Adipose tissue (tissue), 3 donors: Measurements from ENCODE around the gene AP3S1. TPM values are rescaled to one million over a fixed set of nuclear protein-coding genes. Genes with fewer than 3 reads are reported as not detected.
"Not testable (repeated sequence)": the region's sequence is repeated elsewhere in the genome, so short reads cannot be mapped to it uniquely, and the experiment has no call there.

Experiments used
- H3K27ac ChIP-seq: one replicate; pipeline ENCODE4 v1.5.1; 2013; ENCODE audit warnings: low read depth, low read length
- WGBS, 3 donors: extraction: QIAGEN DNeasy Blood & Tissue Kit; methylation state at CpG; one replicate each; pipeline ENCODE4 v1.1.7; 2013; 5-methylcytosine and 5-hydroxymethylcytosine counted together
- polyA plus RNA-seq, 3 donors: library from polyadenylated mRNA; stranded (reverse); fragments of 200-250 nt; gene quantifications; one replicate each; pipeline ENCODE4 v1.2.3, GENCODE V29; 2013
- donor health status: healthy with polysubstance abuse.
- donor health status: Bipolar disorder and iron deficiency.
- donor health status: healthy.

AP3S1 gene
- polyA plus RNA-seq, 3 donors, result 43.0 to 127 (median 44.7) TPM

GRCh38 chr5:115817386-115817785 is 24.3 kb upstream of the AP3S1 start:
- 87 to 90% (median 87%) methylated on average over 7 of the region's 7 CpGs for WGBS, 3 donors

GRCh38 chr5:115818821-115819220 is 22.9 kb upstream of the AP3S1 start:
- H3K27ac ChIP-seq, result no peak overlapping the region
- WGBS, 3 donors, result 92 to 96% (median 94%) methylated on average over 18 of the region's 18 CpGs

More at GRCh38 chr5:115817386-115817785, 24.3 kb upstream of the AP3S1 start:
- H3K27ac ChIP-seq, result no peak overlapping the region

GRCh38 chr5:115820846-115821245 is 20.9 kb upstream of the AP3S1 start:
- no peak overlapping the region for H3K27ac ChIP-seq
- WGBS, 3 donors, result 87 to 89% (median 89%) methylated on average over 1 of the region's 1 CpG

GRCh38 chr5:115824983-115825382 is 16.8 kb upstream of the AP3S1 start:
- 95 to 100% (median 96%) methylated on average over 1 of the region's 1 CpG for WGBS, 3 donors
- not testable (repeated sequence) for H3K27ac ChIP-seq

GRCh38 chr5:115825948-115826347 is 15.8 kb upstream of the AP3S1 start:
- no peak overlapping the region for H3K27ac ChIP-seq
- 94 to 99% (median 99%) methylated on average over 4 of the region's 4 CpGs for WGBS, 3 donors

- no peak overlapping the region for H3K27ac ChIP-seq
- 91 to 95% (median 94%) methylated on average over 5 of the region's 5 CpGs for WGBS, 3 donors
These were observed 11.8 kb upstream of the AP3S1 start for GRCh38 chr5:115829913-115830312.

- WGBS, 3 donors, result 50 to 53% (median 51%) methylated on average over 2 of the region's 2 CpGs
- no peak overlapping the region for H3K27ac ChIP-seq
These were observed 10.5 kb upstream of the AP3S1 start for GRCh38 chr5:115831163-115831768.

GRCh38 chr5:115835481-115835880 is 6.3 kb upstream of the AP3S1 start:
- WGBS, 3 donors, result 79 to 94% (median 89%) methylated on average over 4 of the region's 4 CpGs
- H3K27ac ChIP-seq, result no peak overlapping the region

- 36 to 39% (median 38%) methylated on average over 10 of the region's 10 CpGs for WGBS, 3 donors
- no peak overlapping the region for H3K27ac ChIP-seq
These were observed 2.7 kb upstream of the AP3S1 start for GRCh38 chr5:115838885-115839518.

- H3K27ac ChIP-seq, result no peak overlapping the region
- WGBS, 3 donors, result 0 to 1% (median 0%) methylated on average over 5 of the region's 5 CpGs
These were observed 862 bp upstream of the AP3S1 start for GRCh38 chr5:115840873-115841272.

- 0 to 1% (median 1%) methylated on average over 42 to 68 of the region's 68 CpGs for WGBS, 3 donors
- H3K27ac ChIP-seq, result peak overlapping the region; percentile 30
These were observed 577 bp downstream of the AP3S1 start for GRCh38 chr5:115842089-115842935.

- WGBS, 3 donors, result 9 to 25% (median 20%) methylated on average over 3 of the region's 3 CpGs
- H3K27ac ChIP-seq, result no peak overlapping the region
These were observed 1.2 kb downstream of the AP3S1 start for GRCh38 chr5:115842952-115843351.

- H3K27ac ChIP-seq, result no peak overlapping the region
- 56 to 67% (median 64%) methylated on average over 6 of the region's 6 CpGs for WGBS, 3 donors
These were observed 1.9 kb downstream of the AP3S1 start for GRCh38 chr5:115843444-115844130.

GRCh38 chr5:115844321-115844817 is 2.6 kb downstream of the AP3S1 start:
- no peak overlapping the region for H3K27ac ChIP-seq
- WGBS, 3 donors, result 75 to 82% (median 77%) methylated on average over 7 of the region's 7 CpGs

- H3K27ac ChIP-seq, result no peak overlapping the region
- WGBS, 3 donors, result 82 to 92% (median 90%) methylated on average over 7 of the region's 7 CpGs
These were observed 5.6 kb downstream of the AP3S1 start for GRCh38 chr5:115847290-115847689.

- 92 to 98% (median 94%) methylated on average over 3 of the region's 3 CpGs for WGBS, 3 donors
- no peak overlapping the region for H3K27ac ChIP-seq
These were observed 7.6 kb downstream of the AP3S1 start for GRCh38 chr5:115849258-115849798.

- WGBS, 3 donors, result 42 to 63% (median 55%) methylated on average over 4 of the region's 4 CpGs
- H3K27ac ChIP-seq, result no peak overlapping the region
These were observed 9.1 kb downstream of the AP3S1 start for GRCh38 chr5:115850744-115851416.

- 91 to 97% (median 95%) methylated on average over 3 of the region's 3 CpGs for WGBS, 3 donors
- H3K27ac ChIP-seq, result no peak overlapping the region
These were observed 12.4 kb downstream of the AP3S1 start for GRCh38 chr5:115854139-115854538.
